Iris pigment epithelial cell (primary cell): ENCODE data around the gene C5orf63.
"Not testable (repeated sequence)": the region's sequence is repeated elsewhere in the genome, so short reads cannot be mapped to it uniquely, and the experiment has no call there.

ENCODE experiments used
- DNase-seq: peaks from one replicate; pipeline ENCODE4 v3.0.0-alpha.2; 2011; ENCODE audit warnings: low read depth

The C5orf63 gene

DNA sequence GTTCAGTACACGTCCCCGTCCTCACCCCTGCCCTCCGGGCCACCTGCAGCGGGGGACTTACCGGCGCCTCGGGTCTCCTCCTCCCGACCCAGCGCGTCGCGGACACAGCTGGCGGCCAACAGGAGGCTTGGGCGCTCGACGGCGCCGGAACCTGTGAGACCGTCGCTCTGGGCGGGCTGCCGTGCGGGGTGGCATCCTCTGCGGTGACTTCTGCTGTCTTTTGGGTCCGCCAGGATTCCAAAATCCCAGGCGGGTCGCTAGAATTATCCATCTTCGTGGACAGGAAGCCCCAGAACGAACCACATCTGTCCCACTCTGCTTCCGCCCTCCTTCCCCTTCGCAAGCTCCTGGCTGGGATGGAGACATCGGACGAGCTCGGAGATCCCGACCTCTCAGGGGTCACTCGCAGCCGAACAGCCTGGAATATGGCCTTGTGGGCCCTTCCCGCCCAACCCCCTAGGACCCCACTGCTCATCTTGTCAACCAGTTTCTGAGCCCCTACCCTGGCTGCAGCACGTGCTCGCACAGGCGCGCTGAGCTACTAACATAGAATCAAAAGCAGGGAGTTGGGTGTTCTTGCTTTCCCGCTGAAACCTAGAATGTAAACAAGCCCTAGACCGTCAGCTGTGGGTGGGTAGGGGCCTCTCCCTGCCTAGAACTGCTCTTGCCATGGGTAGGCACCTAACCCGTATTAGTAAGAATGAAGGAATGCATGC is 42.0 kb downstream of the C5orf63 start:
- no peak for DNase-seq

DNA sequence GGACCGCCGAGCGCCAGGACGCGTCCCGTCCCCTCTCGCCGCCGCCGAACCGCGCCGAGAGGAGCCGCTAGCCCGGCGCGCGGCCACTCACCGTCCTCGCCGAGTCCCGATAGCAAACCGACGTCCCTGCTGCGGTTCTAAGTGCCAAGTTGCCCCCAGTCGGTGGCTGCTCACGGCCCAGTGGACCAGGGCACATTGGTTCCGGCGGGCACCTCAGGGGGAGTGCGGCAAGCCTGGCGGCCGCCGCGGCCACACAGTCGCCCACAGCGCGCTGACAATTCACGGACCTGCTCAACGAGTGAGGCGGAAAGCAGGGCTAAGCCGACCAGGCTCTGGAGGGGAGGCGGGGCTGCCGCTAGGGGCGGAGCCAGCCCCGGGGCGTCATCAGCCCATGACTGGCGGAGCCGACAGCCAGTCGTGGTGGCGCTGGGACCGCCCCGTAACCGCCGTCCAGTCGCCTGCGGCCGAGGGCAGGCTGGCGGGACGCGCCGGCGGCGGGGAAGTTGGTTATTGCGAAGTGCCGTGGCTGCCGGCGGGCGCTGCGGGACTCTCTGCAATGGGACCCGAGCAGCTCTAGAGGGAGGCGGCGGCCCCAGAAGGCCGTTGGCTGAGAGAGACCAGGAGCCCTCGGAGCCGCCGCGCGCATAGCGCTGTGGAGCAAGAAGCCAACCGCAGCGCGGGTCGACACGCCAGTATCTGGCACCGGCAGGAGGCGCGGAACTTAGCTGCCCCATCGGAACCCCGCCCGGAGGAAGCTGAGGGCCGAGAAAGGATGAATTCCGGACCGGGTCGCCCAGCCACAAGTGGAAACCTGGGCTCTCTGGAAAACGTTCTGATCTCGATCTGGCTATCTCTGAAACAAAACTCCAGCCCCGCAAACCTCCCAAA is 42.8 kb downstream of the C5orf63 start, which contains the start of gene MARCHF3:
MARCHF3 (minus strand) TSS at position 300 of the 888 bp plus-strand sequence. CDS start 112,387 bp downstream, outside the sequence.
- DNase-seq, result peak; percentile 97

DNA sequence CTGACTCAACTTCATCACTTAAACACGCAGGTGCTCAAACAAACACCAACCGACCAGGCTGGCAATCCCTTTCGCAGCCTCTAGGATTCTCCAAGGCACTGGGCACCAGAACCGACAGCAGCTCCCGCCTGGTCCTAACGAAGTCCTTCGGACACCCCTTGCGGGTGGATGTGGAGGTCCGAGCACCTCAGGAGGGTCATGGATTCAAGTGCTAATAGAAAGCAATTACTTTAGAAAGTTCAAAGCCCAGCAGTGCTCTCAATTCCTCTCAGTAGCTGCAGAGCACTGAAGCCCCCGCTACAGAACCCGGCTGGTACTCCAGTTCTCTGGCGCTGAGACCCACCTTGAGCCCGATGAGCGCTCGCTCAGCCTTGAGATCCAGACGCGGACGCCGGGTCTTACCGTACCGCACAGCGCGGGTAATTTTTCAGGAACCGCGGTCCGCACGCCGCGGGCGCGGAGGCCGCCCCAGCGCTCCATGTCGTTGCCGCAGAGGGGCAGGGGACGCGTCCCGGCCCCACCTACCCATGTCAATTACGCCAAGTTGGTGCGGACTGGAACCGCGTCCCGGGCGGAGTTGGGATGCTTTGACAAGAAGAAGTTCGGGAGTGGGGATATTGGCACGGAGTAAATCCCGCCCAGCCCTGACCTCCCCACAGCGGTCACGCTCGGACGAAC is 43.6 kb downstream of the C5orf63 start:
- DNase-seq, result peak; percentile 65

DNA sequence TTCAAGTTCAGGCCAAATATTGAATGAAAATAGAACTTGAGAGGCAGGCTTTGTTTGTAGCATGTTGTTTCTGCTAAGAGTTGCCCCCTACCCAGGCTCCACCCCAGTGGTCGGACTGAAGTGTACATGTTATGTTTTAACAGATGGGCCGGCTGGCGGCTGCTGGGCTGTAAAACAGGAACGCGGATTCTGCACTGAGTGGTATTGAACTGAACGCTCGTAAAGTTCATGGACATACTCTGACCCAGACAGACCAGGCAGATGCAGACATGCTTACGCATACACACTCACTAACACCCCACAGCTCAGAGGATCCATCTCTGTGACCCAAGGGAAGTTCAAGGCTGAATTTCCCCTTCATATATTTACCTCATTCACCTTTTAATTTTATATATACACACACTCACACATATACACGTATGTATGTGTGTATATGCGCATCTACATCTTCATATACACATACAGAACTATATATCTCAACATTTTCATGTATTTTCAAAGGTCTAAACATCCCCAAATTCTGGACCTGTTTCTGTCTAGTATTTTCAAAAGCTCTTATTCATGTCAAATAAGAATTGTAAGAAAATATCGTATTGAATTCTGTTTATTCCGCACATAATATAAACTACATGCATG is 44.4 kb downstream of the C5orf63 start:
- no peak for DNase-seq

DNA sequence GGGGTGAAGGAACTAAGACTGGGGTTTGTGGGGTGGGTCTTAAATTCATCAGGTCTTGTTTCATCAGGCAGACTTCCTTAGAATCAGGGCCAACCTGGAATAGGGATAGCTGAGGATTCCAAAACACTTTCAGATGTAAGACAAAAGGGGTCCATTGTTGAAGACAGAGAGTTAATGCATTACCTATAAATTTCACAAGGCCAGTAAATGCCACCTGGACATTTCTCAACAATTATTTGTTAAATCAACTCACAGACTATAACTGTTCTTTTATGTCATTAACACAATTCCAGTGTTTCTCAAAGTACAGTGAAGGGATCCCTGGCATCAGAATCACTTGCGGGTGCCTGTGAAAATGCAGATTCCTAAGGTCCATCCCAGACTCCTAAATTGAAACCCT is 45.8 kb downstream of the C5orf63 start:
- no peak for DNase-seq

DNA sequence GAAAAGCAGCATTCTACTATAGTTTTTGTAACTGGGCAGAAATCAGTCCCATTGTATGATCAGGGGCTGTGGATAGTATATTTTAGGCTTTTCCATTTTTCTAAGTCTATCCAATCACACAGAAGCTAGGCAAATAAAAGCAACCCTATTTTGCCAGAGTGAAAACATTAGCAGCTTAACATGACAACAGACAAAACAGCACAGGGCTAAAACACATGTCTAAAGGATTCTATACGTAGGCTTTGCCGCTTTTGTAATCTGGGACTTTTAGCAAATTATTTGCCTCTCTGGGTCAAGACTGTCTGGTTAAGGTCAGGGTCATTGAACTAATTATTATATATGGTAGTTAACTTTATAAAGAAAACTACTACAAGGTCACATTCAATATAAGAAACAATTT is 47.1 kb downstream of the C5orf63 start:
- DNase-seq, result no peak

DNA sequence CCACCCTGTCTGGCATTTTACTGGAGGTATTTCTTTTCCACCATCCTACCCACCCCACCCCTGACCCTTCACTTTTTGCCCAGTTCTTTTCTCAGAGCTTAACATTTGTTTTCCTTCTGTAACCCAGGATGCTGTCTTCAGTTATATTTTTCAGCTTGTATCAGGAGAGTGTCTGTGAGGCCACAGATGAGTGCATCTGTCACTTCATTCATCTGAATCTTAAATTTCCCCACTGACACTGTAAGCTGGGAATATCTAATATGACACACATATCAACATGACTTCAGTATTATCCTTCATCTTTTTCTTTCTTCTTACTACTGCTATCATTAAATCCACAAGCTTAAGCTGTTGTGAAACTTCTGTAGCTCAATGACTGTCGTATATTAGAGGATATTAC is 47.8 kb downstream of the C5orf63 start:
- no peak for DNase-seq

DNA sequence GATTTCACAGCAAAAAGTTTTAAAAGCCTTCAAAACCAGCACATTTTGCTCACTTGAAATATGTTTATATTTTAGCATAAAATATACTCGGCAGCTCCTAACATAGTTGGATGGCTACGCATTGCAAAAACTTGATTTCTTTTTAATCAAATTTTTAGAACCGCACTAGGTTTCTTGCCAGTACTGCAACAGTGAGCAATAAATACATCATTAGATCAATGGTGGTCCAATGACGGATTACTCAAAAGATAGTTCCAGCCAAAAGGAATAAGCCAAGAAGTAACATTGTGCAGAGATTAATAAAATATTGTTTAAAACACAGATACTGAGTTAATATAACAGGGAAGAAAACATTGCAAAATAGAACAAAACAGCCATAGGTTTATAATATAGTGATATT is 48.5 kb downstream of the C5orf63 start:
- DNase-seq, result no peak

DNA sequence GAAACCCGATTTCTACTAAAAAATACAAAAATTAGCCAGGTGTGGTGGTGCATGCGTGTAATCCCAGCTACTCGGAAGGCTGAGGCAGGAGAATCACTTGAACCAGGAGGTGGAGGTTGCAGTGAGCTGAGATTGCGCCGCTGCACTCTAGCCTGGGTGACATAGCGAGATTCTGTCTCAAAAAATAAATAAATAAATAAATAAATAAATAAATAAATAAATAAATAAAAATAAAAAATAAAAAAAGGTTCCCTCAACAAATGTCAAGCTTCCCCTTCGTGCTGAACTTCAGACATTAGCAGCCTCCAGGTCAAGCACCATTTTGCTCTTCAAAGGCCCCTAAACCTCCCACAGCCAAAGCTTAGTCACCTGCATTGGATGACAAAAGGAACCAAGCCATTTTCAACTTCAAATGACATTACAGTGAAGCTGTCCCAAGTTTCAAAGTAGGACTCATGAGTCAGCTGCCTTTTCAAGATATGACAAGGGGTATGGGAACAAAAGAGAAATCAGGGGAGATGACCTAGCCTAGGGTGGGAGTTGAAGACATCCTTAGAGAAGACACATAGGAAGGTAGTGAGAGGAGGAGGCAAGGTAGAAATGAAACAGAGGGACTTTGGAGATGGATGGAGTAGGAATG is 49.6 kb downstream of the C5orf63 start:
- DNase-seq, result not testable (repeated sequence)

DNA sequence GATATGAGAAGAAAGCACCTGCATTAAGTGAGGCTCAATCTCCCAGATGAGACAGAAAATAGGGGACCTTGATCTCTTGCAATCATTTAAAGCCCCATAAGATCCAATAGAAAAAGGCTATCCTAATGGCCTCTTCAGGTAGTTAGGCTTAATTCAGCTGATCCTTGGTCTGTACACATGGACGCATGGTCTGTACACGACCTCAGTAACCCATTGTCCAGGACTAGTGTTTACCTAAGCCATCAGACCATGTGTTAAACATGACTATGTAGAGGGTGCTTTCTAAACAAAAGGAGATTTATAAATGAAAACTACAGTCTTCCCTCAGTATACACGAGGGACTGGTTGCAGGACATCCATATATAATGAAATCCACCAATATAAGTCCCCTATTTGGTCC is 50.5 kb downstream of the C5orf63 start:
- no peak for DNase-seq

DNA sequence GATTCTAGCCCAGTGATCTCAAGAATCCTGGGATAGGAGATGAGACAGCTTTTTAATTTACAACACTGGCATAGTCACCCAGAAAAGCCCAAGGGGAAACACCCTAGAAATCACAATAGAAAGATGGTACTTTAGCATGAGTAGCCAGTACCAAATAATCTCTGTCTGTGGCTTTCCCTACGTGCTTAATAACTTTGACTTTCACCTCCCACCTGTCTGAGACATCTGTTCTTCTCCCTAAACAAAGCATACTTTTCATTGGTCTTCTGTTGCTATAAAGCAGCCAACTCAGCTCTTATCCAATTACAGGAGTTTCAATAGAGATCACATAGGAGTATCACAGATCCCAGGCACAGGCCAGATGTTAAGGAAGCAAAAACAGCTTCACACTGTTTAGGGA is 53.4 kb downstream of the C5orf63 start:
- DNase-seq, result no peak

DNA sequence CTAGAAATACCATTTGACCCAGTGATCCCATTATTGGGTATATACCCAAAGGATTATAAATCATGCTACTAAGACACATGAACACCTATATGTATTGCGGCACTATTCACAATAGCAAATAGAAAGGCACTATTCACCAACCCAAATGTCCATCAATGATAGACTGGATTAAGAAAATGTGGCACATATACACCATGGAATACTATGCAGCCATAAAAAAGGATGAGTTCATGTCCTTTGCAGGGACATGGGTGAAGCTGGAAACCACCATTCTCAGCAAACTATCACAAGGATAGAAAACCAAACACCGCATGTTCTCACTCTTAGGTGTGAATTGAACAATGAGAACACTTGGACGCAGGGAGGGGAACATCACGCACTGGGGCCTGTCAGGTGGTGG is 56.6 kb downstream of the C5orf63 start:
- not testable (repeated sequence) for DNase-seq

DNA sequence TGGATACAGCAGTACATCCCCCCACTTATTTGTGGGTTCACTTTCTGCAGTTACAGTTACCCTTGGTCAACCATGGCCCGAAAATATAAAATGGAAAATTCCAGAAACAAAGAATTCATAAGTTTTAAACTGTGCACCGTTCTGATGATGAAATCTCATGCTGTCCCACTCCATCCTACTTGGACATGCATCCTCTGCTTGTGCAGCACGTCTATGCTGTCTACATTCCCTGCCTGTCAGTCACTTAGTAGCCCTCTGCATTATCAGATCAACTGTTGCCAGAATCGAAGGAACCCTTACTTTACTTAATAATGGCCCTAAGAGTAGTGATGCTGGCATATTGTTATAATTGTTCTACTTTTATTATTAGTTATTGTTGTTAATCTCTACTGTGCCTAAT is 57.6 kb downstream of the C5orf63 start:
- no peak for DNase-seq

DNA sequence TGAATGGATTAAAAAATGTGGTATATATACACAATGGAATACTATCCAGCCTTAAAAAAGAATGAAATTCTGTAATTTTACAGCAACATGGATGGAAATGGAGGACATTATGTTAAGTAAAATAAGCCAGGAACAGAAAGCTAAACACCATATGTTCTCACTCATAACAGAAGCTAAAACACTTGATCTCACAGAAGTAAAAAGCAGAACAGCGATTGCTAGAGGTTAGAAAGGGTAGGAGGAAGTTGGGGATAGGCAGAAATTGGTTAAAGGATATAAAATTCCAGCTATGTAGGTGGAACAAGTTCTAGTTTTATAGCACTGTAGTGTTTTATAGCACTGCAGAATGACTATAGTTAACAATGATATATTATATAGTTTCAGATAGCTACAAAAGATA is 58.7 kb downstream of the C5orf63 start:
- no peak for DNase-seq

DNA sequence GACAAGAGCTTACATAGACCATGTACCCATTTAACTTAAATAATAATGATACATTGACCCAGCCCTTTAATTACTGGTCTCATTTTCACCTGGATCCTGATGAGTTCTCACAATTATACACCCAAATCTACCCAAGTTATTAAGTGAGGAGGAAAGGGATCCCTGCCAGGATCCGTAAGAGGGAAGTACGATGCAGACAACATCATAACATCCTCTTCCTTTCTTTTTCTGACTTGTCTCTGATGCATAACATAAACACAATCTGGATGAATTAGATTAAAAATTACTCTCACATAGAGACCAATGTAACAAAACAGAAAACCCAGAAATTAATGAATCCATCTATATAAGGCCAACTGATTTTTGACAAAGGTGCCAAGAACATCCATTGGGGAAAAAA is 59.9 kb downstream of the C5orf63 start:
- no peak for DNase-seq

DNA sequence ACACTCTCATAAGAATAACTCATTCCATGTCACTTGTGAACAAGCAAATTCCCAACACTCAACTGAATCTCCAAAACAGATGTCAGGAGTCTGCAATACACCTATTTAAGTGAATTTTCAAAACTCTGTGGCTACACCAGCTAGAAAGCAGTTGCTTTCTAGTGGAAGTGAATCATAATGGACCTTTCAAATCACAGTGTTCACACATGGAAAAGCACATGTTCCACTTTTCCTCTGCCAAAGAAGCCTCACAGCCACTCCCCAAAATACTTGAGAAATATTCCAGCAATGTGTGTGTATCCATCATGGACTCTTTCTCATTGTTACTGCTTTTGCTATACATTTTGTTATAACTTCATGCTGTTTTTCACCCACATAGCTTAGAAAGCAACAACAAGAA is 60.4 kb downstream of the C5orf63 start:
- DNase-seq, result peak; percentile 74

DNA sequence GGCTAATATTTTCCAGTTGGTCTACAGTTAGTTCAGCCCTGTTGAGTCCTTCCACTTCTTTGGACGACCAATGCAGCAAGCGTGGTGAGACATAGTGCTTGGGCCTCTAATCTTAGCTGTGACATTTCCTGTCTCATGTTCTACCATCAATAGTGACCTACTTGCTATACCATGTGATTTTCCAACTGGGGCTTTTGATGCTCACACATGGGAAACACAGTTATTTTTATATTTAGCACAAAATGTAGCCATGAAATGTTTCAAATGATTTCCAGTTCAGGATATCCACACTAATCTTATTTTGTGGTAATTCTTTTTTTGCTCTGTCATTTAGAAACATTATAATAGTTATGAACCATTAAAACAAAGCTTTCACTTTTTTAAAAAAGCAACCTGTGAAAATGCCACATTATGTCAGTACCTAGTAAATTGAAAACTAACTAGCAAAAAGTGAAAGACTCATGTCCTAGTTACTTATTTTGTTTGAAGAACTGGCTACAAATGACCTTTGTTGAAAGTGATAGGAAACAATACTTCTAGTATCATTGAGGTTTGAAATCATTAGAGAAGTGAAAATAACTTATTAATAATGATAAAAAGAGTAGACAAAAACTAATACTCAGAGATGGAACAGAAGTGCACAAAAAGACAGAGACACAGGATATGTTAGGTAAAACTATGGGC is 61.2 kb downstream of the C5orf63 start:
- DNase-seq, result no peak

DNA sequence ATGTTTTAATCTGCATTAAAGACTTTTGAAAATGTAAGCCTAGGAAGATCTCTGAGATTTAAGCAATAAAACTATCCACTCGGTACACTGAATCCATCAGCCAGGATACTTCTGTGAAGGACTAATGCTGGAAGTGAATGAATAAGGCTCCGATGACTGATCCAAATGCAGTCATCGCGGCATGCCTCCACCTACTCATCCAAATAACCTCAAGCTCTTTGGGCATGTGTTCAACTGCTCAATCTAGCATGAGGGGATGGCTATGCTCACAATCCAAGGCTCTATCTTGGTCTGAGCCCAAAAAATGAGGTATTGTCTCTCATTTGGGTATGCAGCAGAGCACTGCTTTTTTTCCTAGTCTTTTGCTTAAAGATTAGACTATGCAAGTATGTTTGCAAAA is 62.1 kb downstream of the C5orf63 start:
- DNase-seq, result peak; percentile 91

DNA sequence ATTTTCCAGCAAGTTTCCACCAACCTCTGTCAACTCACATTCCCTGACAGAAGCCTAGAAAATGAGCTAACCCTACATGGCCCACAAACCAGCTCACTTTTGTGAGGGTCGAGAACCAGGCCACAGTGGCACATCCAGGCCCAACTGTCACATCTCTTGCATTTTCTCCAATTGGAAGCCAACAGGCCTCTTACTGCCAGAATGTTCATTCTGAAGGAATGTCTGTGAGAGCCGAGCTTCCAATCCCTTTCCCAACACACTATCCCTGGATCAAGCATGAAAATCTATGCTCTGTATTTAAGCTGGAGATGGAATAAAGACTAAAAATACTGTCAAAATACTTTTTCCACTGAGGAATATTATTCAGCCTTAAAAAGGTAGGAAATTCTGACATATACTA is 62.9 kb downstream of the C5orf63 start:
- no peak for DNase-seq

DNA sequence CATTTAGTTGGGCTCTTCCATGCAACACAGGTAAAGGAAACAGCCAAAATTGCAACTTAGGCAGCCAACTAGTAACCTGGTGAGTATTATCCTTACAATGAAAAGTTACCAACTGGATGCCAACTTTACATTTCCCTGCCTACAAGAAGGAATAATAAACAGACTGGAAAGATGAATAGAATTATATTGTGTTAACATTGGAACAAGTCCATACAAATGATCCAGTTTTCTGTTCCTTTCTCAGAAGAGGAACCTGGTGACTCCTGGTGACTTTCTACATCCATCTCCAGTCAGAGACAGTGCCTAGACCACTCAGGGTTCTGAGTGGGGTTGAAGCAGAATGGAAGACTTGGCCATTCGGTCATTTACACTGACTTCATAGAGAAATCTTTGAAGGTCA is 63.5 kb downstream of the C5orf63 start:
- no peak for DNase-seq

DNA sequence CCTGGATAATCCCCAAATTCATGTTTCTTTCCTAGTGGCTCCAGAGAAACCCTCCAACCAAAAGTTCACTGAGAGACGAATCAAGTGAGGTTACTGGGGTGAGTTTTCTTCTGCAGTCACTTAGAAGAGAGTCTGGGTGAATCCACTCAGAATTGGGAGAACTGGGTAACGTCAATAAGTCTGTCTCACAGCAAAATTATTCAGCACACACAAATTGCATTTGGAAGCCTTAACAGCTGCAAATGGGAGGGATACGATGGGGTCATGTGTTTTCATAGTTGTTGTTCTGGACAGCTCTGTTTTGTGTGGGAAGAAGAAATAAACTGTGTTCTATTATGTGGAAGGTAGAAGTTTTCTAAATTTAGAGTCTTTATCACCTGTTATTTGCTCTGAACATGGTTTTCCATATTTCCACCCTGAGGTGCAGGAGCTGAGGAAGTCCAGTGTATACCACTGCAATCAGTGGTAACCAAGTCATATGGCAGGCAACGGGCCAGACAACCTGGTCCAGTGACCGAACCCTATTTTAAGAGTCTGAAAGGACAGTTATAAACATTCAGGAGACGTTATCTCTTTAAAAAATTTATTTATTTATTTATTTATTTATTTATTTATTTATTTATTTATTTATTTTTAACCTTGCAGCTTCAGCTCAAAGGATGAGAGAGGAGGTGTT is 64.9 kb downstream of the C5orf63 start:
- DNase-seq, result no peak
